NCI-H2029 treated with DMSO at 0.1 percent for 48 hours (cell line): ENCODE measurements around the gene POU3F1.

ENCODE experiments used
- DNase-seq: peaks from one replicate; lab custom pipeline; 2025; lab: John Stamatoyannopoulos, UW

POU3F1 gene

GRCh38 chr1:38028105-38028591, 18.4 kb downstream of the POU3F1 start:
- no peak for DNase-seq

GRCh38 chr1:38027201-38028104, 19.1 kb downstream of the POU3F1 start:
- DNase-seq: no peak

GRCh38 chr1:38026592-38027200, 19.9 kb downstream of the POU3F1 start:
- DNase-seq: peak; percentile 87

GRCh38 chr1:38025664-38026063, 20.9 kb downstream of the POU3F1 start:
- no peak for DNase-seq

GRCh38 chr1:38025233-38025632, 21.4 kb downstream of the POU3F1 start:
- DNase-seq: no peak

- DNase-seq: no peak
Measured at GRCh38 chr1:38022810-38023209, 23.8 kb downstream of the POU3F1 start.

- DNase-seq: no peak
Measured at GRCh38 chr1:38021969-38022368, 24.6 kb downstream of the POU3F1 start.

- no peak for DNase-seq
Measured at GRCh38 chr1:38020396-38020795, 26.2 kb downstream of the POU3F1 start.

- DNase-seq: no peak
Measured at GRCh38 chr1:38018864-38019343, 27.7 kb downstream of the POU3F1 start.

- DNase-seq: no peak
Measured at GRCh38 chr1:38015978-38016725, 30.4 kb downstream of the POU3F1 start.

GRCh38 chr1:38014724-38015424, 31.7 kb downstream of the POU3F1 start:
- DNase-seq: no peak

- no peak for DNase-seq
Measured at GRCh38 chr1:38014171-38014570, 32.4 kb downstream of the POU3F1 start.

GRCh38 chr1:38013227-38013622, 33.4 kb downstream of the POU3F1 start:
- DNase-seq: no peak

GRCh38 chr1:38012363-38013226, 34.0 kb downstream of the POU3F1 start, which contains the start of gene UTP11:
UTP11 (plus strand) TSS chr1:38012734; CDS start chr1:38012803, 69 bp downstream.
- peak; percentile 100 for DNase-seq

GRCh38 chr1:38009841-38010180, 36.8 kb downstream of the POU3F1 start:
- DNase-seq: no peak

GRCh38 chr1:38009088-38009840, 37.3 kb downstream of the POU3F1 start:
- DNase-seq: no peak

GRCh38 chr1:38006008-38006828, 40.4 kb downstream of the POU3F1 start:
- DNase-seq: no peak

- no peak for DNase-seq
Measured at GRCh38 chr1:38005195-38006007, 41.2 kb downstream of the POU3F1 start, which contains the start of gene FHL3. FHL3 (minus strand) TSS chr1:38005514; CDS start chr1:37999412, 6,102 bp downstream.
